GM12872 (cell line): ENCODE results near the gene PLPP3.

Source experiments
- CTCF ChIP-seq: IDR thresholded peaks from 3 replicates; pipeline ENCODE4 v1.5.1; 2011; ENCODE audit warnings: low read depth, mild to moderate bottlenecking, low read length, moderate library complexity; ENCODE audit not compliant: insufficient read depth

Gene PLPP3

DNA sequence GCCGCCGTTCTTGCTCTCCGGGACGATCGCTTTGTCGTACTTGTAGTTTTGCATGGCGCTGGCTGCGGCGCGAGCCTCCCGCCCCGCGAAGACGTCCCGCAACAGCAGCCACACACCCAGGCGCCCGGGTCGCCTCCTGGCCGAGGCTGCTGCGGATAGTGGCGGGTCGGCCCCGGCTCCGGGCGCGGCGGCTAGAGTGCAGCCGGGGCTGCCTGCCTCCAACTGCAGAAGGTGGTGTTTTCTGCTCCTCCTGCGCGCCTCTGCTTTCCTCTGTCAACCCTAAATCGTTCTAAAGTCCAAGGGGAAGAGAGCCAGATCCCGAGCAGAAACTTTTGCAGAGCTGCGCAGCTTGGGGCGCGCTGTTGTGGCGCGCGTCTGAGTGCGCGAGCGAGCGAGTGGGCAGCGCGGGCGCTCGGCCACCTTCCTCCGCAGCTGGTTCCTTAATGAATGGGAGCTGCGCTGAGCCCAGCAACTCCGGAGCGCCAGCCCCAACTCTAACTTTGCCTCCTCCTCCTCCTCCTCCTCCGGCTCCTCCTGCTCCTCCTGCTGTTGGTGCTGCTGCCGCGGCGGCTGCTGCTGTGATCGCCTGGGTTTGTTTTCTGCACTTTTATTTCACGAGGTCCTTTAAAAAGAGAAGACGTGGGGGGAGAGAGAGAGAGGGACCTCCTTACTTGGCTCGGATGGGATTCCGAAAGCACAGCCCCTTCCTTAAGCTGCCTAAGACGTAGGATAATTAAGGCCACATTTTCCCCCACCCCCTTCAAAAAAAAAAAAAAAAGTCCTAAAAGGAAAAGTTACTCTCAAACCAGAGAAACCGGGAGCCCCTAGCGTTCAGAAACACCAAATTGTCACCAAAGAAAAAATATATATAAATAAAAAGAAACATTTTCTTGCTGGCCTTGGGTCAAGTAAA is at the start of gene PLPP3:
PLPP3 (minus strand) TSS at position 601 of the 913 bp plus-strand sequence; CDS start at position 54, 547 bp downstream.
- TF ChIP-seq CTCF: peak; percentile 15; the same call in 1 of the 3 replicates

- no peak for TF ChIP-seq CTCF
These were observed 48.3 kb upstream of the PLPP3 start for GRCh38 chr1:56627636-56628039.

- no peak for TF ChIP-seq CTCF
These were observed 47.8 kb upstream of the PLPP3 start for GRCh38 chr1:56627019-56627635.

GRCh38 chr1:56626546-56626945 is 47.2 kb upstream of the PLPP3 start:
- no peak for TF ChIP-seq CTCF

DNA sequence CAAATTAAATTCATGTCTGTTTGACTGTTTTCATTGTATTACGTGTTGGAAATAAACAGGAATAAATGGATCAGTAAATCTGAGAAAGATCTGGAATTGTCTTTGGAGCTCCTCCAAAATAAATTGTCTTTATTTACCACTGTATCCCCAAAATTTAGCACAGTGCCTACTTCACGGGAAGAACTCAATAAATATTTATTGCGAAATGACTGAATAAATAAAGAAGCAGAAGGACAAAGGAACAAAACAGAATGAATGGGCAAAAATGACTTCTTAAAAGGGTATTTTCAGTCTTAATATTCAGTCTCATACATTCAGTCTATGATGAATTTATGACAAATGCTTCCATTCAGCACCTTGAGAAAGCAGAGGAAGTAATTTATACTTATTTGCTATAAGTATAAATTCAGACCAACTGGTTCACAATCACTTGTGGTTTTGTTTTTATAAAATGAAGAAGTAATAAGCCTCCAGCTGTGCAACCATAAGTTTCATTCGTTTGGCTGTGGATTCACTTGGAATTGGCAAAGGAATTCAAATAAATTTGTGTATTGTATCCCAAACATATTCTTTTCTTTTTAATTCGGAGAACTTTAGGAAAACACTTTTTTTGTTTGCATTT is 46.6 kb upstream of the PLPP3 start:
- no peak for TF ChIP-seq CTCF

DNA sequence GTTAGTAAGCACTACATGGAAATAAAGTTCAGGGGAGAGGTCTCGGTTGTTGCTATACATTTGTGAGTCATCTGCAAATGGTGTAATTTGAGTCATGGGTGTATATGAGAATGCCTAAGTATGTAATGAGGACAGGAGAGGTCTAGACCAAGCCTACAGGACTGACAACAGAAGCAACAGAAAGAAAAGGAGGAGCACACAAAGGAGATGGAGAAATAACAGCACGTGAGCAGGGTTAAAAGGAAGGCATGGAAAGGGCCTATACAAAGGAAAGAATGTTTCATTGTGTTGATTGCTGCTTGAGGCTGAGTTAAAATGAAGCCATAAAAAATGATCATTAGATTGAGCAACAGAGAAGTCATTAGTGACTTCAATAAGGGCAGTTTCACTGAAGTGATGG is 37.8 kb upstream of the PLPP3 start:
- no peak for TF ChIP-seq CTCF

GRCh38 chr1:56591909-56592308 is 12.5 kb upstream of the PLPP3 start:
- TF ChIP-seq CTCF: no peak
